Amniotic stem cell (primary cell): Measurements from ENCODE around the gene HDAC5.
"Not testable (repeated sequence)": the region's sequence is repeated elsewhere in the genome, so short reads cannot be mapped to it uniquely, and the experiment has no call there.

Experiments
- DNase-seq: peaks from one replicate; lab custom pipeline; 2025; lab: John Stamatoyannopoulos, UW

The HDAC5 gene

GRCh38 chr17:44110823-44111633, 12.4 kb downstream of the HDAC5 start:
- DNase-seq: peak; percentile 55

GRCh38 chr17:44110011-44110686, 13.3 kb downstream of the HDAC5 start:
- no peak for DNase-seq

GRCh38 chr17:44109312-44109630, 14.2 kb downstream of the HDAC5 start:
- DNase-seq: no peak

- DNase-seq: peak; percentile 86
Observed at GRCh38 chr17:44108440-44109311, 14.8 kb downstream of the HDAC5 start.

GRCh38 chr17:44106801-44107200, 16.6 kb downstream of the HDAC5 start:
- no peak for DNase-seq

- no peak for DNase-seq
Observed at GRCh38 chr17:44105941-44106340, 17.5 kb downstream of the HDAC5 start.

- no peak for DNase-seq
Observed at GRCh38 chr17:44105483-44105882, 18.0 kb downstream of the HDAC5 start.

- no peak for DNase-seq
Observed at GRCh38 chr17:44102849-44103622, 20.4 kb downstream of the HDAC5 start.

GRCh38 chr17:44101858-44102257, 21.6 kb downstream of the HDAC5 start:
- DNase-seq: not testable (repeated sequence)

GRCh38 chr17:44097110-44097958, 26.1 kb downstream of the HDAC5 start:
- DNase-seq: no peak

GRCh38 chr17:44095647-44096496, 27.6 kb downstream of the HDAC5 start:
- DNase-seq: peak; percentile 55

GRCh38 chr17:44095388-44095646, 28.1 kb downstream of the HDAC5 start:
- no peak for DNase-seq

- no peak for DNase-seq
Observed at GRCh38 chr17:44094701-44095387, 28.6 kb downstream of the HDAC5 start.

GRCh38 chr17:44093231-44093900, 30.1 kb downstream of the HDAC5 start:
- no peak for DNase-seq

GRCh38 chr17:44092051-44092450, 31.4 kb downstream of the HDAC5 start:
- no peak for DNase-seq

- DNase-seq: no peak
Observed at GRCh38 chr17:44091200-44091997, 32.0 kb downstream of the HDAC5 start.

GRCh38 chr17:44088254-44088653, 35.2 kb downstream of the HDAC5 start:
- DNase-seq: no peak

GRCh38 chr17:44087319-44087718, 36.1 kb downstream of the HDAC5 start:
- DNase-seq: no peak
